ENCODE measurements around the gene ENKUR.
"Not testable (repeated sequence)": the region's sequence is repeated elsewhere in the genome, so short reads cannot be mapped to it uniquely, and the experiment has no call there.

ENKUR gene

DNA sequence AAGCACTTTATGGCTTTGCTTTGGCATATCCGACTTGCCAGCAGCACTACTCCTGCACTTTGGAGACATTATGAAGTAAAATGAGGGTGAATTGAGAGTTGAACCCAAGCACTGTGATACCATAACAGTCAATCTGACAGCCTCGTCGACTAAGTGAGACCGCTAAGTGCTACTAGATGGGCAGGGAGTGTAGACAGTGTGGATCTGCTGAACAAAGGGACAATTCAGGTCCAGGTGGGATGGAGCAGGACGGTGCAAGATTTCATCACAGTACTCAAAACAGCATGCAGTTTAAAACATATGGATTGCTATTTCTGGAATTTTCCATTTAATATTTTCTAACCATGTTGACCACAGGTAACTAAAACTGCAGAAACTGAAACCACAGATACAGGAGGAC is 42.8 kb downstream of the ENKUR start:
- DNase-seq (ENCODE audit: low read depth): no peak

DNA sequence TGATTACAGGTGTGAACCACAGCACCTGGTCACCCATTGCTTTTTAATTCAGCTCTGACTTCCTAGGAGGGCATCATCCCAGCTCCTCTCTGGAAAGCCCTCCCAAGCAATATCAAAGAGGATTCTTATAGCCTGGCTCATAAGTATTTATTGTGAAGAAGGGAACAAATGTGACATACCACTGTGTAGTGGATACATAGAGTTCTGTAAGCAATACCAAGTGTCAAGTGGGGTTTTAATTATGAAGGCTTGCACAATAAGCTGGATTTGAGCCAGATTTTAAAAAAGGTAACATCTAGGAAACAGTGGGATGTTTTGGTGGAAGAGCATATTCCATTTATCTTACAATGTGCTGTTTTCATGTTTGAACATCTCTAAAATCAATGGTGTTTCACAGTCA is 44.6 kb downstream of the ENKUR start:
- no peak for DNase-seq (ENCODE audit: low read depth)

DNA sequence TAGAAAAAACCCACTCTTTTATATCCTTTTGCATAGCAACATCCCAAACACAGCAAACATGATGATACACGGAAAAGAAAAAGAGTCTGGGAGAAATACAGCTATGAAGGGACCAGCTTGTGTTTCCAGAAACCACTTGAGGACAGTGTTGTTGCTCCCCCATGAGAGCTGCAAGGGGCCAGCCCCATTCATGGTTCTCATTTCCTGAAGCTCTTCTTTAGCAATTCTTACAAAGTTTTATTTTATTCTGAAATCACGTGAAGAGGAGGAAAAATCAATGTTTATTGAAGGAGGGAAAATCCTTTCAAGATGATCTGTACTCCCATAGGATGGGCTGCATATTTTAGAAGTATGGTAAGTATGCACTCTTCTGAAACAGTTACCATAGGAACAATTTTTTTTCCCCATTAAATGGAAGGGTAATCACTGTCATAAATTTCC is 46.1 kb downstream of the ENKUR start:
- no peak for DNase-seq (ENCODE audit: low read depth)

DNA sequence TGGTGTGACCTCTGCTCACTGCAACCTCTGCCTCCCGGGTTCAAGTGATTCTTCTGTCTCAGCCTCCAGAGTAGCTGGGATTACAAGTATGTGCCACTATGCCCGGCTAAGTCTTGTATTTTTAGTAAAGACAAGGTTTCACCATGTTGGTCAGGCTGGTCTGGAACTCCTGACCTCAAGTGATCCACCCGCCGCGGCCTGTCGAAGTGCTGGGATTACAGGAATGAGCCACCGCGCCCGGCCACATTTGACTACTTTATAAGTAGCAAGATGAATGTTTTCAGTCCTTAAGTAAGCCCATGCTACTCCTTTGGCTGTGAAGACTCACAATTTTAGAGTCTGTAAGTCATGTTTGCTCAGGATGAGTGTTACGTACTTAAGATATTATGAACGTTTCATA is 47.0 kb downstream of the ENKUR start:
- DNase-seq (ENCODE audit: low read depth): not testable (repeated sequence)

DNA sequence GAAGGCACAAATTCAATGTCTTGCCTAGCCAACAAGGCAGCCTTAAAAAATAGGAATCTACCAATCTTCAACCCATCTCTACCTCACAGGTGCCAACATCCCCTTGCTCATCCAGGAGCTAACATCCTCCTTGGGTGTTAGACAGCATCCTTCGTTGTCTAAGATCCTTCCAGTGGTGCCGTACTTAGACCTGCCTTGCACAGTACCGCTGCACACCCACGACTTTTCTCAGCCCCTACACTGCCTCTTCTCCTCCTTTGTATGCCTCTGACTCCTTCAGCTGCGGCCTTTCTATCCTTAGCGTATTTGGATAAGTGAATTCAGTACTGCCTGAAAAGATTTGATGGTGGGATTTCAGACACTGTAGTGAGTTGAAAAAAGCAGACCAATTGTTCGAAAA is 47.6 kb downstream of the ENKUR start:
- DNase-seq (ENCODE audit: low read depth): no peak

DNA sequence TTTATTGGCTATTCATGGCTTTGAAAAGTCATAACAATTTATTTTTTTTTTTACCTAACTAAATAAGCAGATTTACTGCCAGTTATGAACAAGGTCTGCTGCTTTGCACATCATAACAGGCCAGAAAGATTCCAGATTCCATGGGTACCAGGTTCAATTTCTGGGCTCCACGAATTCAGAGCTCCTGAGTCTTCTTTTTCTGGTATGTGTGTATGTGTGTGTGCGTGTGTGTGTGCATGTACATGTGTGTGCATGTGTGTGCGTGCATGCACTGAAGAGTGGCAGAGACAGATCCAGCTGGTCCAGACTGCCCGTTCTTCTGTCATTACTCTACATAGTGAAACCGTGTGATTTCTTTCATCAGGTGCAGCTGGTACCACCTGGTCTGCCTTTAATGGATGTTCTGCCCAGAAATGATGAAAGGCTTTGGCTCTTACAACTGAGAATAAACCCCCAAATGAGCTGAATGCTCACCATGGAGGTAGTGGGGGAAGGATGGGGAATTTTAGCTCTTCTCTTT is 48.9 kb downstream of the ENKUR start:
- no peak for DNase-seq (ENCODE audit: low read depth)

DNA sequence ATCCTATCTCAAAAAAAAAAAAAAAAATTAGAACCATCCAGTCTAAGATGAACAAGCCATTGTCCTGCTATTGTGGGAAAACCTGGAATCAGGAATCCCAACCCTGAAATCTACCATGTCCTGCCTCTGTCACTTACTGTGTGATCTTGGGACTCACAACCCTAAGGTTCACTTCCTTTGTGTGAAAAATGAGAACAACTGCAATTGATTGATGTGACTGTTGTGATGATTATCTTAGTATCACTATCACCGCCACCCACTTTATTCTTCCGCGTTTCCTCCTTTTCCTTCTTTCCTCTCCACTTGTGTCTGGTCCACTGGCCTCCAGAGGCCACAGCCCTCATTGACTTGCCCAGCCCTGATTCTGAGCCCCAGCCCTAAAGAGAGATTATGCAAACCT is 50.9 kb downstream of the ENKUR start:
- DNase-seq (ENCODE audit: low read depth): no peak

DNA sequence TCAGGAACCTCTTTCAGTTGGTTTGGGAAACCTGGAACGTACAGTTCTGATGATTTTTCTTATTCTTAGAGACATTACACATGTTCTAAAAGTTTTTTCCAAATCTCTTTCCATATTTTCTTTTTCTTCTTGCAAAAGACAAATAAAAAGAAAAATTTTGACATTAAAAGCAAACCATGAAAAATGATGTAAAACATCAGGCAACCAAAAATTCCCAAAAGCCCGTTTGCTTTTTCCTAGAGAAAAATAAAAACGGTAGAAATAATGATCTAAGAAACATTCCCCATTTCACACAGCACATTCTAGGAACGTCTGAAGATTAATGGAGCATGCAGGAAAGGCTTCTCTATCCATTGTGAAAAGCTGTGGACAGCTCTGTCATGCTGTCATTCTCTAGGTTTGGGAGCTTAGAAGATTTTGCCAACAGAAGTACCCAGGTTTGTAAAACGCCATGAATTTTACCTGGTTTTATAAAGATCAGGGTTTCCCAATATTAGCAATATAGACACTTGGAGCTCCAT is 52.4 kb downstream of the ENKUR start:
- DNase-seq (ENCODE audit: low read depth): no peak

DNA sequence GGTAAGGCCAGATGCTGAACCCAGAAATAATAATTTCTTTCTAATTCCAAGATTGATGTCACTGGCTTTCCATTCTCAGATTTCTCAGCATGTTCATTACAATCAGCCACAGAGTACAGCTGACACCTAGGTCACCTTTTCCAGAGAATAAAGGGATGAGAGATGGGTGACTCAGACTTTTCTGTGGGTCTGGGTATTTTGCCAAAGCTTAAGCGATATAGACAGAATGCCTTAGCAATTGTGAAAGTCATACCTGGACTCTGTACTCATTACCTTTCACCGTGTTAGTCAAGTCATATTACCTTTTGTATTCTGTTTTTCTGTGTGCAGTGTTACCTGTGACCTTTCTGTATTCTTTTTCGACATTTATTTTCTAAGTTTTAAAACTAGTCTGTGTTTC is 53.0 kb downstream of the ENKUR start:
- no peak for DNase-seq (ENCODE audit: low read depth)

DNA sequence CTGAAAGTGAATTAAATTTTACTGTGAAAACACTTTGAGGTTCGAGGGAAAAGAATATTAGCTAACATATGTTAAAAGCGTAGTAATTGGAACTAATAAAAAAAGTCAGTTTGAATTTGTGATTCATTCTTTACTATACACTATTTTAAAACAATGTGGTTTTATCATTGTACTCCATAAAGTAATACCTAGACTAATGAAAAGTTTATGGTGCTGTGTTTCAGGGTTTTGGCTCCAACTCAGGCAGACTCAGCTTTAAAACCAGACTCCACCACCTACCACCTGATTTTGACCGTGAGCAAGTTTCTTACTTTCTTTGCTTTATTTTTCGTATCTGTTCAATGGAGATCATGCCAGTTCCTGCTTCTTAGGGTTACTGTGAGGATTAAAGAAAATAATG is 54.4 kb downstream of the ENKUR start:
- no peak for DNase-seq (ENCODE audit: low read depth)

DNA sequence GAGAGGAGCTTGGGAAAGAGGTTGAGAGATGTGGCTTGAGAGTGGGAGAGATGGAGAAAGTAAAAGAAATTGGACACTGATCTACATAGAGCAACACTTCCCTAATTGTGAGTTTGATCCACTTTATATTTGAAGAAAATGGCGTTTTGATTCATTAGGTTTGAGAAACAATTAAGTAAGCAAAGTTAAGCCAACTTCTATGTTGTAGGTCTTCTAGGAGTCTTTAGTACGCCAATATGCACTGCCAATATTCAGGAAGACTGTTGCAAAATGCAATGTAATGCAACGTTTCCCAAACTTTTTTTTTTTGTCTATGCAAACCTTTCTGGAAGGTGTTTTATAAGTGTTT is 56.6 kb downstream of the ENKUR start:
- no peak for DNase-seq (ENCODE audit: low read depth)

DNA sequence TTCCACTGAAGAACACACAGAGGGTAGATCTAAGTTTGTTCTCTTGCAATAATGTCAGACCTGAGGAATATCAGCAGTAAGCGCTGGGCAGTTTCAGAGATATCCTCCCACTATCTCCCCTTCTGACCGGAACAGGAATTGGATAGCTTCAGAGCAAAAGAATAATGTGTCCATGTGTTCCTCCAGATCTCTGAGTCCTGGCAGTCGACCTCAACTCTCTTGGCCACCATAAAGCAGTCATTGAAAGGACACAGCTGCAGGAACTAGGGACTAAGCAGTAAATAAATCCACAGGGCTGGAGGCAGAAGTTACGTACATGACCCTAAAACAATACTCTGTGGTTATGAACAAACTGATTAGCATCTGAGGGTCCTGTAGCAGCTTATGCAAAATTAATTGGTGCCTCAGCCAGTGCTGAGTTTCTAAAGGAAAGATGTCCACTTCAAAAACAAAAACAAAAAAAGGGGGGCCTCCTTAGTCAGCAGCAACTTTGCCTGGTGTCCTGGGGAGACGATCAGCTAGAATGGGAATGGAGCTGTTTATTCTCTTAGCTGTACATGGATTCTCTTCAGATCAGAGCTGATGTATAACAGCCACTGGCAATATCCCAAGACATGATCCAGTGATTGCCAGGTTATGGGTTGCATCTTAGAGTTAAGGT is 57.1 kb downstream of the ENKUR start:
- DNase-seq (ENCODE audit: low read depth): no peak

DNA sequence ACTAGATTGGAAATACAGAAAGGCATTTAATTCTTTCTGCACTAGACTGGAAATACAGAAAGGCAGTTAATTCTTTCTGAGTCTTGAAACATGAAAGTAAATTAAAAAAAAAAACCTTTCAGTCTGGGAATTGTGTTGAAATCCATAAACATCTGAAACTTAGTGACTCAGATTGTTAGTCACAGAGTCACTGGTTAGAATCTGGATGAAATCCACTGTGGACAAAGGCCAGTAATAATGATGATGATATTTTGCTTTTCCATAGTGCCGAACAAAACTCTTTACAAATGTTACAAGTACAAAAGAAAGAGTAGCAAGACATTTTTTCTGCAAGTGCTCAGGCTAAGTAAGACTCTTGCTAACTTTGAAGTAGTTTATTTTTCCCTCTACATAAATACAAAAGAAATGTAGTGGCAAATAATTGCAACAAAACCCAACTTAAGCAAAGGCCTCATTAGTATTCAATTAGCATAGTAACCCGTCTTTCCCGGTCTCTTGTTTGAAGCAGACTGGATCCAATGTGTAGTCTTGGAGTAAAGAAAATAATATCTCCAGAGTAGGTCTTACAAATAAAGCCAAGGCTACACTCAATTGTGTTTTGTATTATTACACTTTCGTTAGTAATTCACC is 57.8 kb downstream of the ENKUR start:
- DNase-seq (ENCODE audit: low read depth): peak; percentile 69

DNA sequence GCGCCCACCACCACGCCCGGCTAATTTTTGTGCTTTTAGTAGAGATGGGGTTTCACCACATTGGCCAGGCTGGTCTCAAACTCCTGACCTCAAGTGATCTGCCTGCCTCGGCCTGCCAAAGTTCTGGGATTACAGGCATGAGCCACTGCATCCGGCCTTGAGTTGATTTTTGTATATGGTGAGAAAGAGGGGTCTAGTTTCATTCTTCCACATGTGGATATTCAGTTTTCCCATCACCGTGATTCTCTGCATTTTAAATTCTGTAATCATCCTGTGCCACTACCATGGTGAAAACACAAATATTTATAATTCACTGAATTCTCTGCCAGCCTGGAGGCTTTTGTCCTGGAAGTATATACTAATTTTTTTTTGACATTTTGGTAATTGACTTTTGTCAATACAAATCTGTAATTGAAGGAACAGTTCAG is 58.3 kb downstream of the ENKUR start:
- not testable (repeated sequence) for DNase-seq (ENCODE audit: low read depth)

DNA sequence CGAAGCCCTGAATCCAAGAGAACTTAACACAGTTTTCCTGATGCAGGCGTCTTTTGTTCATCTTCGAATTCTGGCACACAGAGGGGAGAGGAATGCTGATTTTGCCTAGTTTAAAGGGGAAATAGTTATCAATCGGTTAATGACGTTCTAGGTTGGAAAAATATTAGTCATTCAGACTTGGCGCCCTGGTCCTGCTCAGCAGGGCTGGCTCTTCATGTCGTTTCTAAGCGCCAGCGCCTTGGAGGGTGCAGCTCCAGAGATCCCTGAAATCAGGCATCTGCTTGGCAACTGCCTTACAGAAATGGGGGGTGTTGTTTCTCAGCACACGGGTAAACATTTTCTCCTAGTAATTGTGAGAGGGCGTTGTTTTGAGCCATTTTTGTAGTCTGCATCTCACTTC is 62.3 kb downstream of the ENKUR start:
- DNase-seq (ENCODE audit: low read depth): no peak

DNA sequence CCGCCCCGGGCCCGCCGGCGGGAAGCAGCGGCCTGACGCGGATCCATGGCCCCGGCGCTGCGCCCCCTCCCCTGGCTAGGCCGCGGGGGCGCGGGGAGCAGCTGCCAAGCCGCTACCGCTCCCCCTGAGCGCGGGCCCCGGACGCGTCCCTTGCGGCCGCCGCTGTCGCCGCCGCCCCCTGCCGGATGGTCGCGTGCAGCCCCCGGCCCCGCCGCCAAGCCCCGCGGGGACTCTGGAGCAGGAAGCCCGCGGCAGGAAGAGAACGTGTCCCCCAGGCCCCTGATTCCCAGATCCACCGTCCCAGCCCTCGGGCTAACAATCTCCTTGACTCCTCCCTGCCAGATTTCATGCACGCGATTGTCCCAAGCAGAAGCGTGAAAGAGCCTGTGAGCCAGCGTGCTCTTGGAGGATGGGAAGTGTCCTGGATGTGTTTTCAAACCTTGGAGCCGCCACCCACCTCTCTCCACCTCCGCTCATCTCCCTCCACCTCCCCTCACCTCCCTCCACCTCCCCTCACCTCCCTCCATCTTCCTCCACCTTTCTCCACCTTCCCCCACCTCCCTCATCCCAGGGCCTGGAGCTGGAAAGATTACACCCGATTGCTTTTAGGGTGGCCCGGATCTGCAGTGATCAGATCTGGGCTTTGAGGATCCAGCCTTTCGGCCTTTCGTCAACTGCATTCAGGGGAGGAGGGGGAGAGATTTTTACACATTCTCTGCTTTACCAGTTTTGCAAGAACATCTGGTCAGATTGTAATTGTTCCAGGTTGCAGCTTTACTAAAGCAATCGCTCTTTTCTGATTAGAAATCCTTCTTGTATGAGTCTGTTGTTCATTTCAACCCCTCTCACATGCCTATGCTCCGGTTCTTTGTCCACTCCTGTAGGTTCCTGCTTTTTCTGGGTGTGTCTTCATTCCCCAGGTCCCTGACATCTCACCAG is 63.0 kb downstream of the ENKUR start:
- no peak for DNase-seq (ENCODE audit: low read depth)

DNA sequence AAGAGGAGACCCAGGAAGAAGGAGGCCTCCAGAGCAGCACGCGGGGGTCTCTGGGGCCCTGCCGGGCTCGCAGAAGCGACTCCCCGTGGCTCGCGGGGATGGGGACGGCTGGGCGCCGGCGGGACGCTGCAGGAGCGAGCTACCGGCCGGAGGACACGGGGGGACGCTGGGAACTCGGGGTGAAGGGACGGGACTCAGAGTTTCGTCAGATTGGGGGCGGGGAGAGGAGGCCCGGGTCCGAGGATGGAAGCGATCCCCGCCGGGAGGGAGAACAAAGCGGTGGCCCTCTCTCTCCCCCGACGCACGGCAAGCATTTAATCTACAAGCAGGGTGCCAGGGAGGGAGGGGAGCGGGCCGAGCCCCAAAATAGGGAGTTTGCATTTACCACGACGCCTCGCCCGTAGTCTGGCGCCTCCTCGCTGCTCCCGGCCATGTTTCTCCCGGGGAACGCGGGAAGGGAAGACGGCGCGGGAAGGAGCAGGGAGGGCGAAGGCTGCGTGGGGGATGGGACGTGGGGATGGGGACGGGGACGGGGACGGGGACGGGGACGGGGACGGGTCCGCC is 63.7 kb downstream of the ENKUR start, which contains the start of gene PRTFDC1:
Gene PRTFDC1, minus strand, starts transcription at position 464 of the 564 bp plus-strand sequence. Its CDS starts 31 bp downstream, at position 433.
- no peak for DNase-seq (ENCODE audit: low read depth)

DNA sequence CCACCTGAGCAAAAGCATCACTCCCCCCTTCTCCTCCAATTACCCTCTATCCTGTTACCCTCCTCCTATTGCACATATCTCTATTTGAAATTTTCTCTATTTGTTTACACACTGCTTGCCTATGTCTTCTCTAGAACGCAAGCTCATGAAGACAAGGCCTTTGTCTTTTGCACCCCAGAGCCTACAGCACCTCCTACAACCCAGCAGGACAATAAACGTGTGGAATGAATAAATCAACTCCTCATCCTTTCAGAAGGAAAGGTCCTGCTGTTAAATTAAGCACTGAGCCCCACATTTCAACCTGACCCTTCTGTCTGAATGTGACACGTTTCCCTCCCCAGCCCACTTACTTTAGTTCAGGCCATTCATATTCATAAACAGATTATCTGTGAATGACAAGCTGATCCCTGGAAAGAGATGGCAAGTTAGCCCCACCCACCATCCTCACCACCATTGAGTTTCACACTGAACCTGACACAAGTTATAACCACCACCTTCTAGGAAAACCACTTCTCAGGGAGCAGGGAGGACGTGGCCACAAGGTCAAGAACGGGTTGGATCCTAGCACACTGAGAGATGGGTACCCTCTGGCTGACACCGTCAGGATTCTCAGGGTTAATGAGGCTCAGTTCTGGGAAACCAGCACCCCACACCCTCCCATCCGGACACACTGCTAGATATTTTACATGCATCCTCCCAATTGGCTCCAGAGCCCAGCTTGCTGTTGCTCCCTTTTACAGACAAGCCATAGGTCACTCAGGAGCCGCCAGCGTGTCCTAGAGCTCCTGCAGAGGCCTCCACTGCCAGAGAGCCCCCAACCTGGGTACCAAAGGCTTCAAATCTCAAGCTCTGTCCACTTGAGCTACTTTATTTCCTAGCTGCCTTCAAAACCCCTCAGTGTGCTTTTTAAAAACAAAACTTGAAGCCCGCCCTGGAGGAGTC is 64.5 kb downstream of the ENKUR start:
- DNase-seq (ENCODE audit: low read depth): no peak

DNA sequence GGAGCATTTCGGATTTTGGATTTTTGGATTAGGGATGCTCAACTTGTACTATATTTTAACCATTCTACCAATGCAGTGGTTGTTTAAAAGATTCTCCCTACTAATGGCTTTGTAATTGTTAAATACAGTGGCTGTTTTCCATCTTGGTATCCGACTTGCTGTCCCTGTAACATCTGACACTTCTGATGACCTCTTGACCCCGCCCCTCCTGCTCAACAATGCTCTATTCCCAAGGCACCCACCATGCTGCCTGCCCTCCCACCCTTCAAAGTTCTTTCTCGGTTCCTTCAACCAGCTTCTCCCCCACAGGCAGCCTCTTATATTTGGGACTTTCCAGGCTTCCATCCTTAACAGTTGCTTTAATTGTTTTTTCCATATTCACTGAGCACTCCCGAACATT is 65.5 kb downstream of the ENKUR start:
- DNase-seq (ENCODE audit: low read depth): no peak

DNA sequence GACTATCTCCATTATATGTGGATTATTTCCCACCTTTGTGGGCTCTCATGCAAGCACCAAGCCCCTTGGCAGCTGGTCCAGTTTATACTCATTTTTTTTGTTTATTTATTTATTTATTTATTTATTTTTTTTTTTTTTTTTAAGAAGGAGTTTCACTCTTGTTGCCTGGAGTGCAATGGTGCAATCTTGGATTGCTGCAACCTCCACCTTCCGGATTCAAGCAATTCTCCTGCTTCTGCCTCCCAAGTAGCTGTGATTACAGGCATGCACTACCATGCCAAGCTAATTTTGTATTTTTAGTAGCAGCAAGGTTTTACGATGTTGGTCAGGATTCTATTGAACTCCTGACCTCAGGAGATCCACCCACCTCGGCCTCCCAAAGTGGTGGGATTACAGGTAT is 66.3 kb downstream of the ENKUR start:
- DNase-seq (ENCODE audit: low read depth): no peak
